Breast epithelium (tissue), 4 donors: ENCODE data around the gene HACD1. TPM values are rescaled to one million over a fixed set of nuclear protein-coding genes. Genes with fewer than 3 reads are reported as not detected.

Experiments used
- DNase-seq, 2 donors: peaks; one replicate each; pipeline ENCODE4 v3.0.0-alpha.2; 2019; ENCODE audit warnings: low spot score in 2 of 2
- H3K27ac ChIP-seq, 2 donors: fragments of 200-600 bp; sonication (generic) in 1 of 2; one replicate each; pipeline ENCODE4 v1.5.1; 2016 to 2019; ENCODE audit warnings: mild to moderate bottlenecking in 1 of 2
- H3K27me3 ChIP-seq, 2 donors: fragments of 200-600 bp; sonication (generic) in 1 of 2; one replicate each; pipeline versions ENCODE4 v1.5.1 to v1.6.0; 2017 to 2019; ENCODE audit warnings: control low read depth in 1 of 2, mild to moderate bottlenecking in 1 of 2
- H3K36me3 ChIP-seq: fragments of 200-600 bp; one replicate; pipeline ENCODE4 v1.5.1; 2019
- H3K4me1 ChIP-seq, 2 donors: fragments of 200-600 bp; sonication (generic); one replicate each; pipeline ENCODE4 v1.5.1; 2016 to 2019; ENCODE audit warnings: control low read depth in 1 of 2
- H3K4me3 ChIP-seq, 3 donors: fragments of 200-600 bp; sonication (generic); 1 replicate in 2 of 3; 2 replicates in 1 of 3; pipeline ENCODE4 v1.5.1; 2016 to 2019; ENCODE audit warnings: mild to moderate bottlenecking in 3 of 3, moderate library complexity in 2 of 3
- H3K9me3 ChIP-seq, 2 donors: fragments of 200-600 bp; sonication (generic) in 1 of 2; one replicate each; pipeline ENCODE4 v1.5.1; 2016 to 2019; ENCODE audit warnings: control low read depth in 1 of 2
- POLR2A ChIP-seq: fragments of 450-650 bp; IDR thresholded peaks from one replicate; pipeline ENCODE4 v1.6.1; 2016; ENCODE audit warnings: antibody characterized with exemption, mild to moderate bottlenecking, moderate library complexity
- POLR2AphosphoS5 ChIP-seq, 3 donors: sonication (generic); formaldehyde crosslinking; IDR thresholded peaks; one replicate each; pipeline ENCODE4 v1.6.1; 2017; ENCODE audit warnings: antibody characterized with exemption in 3 of 3
- intact Hi-C: fragments of 100-400 bp; cut with DNase I; formaldehyde crosslinking; loops from one replicate; pipeline ENCODE4 v1.15.1; 2023; ENCODE audit warnings: low total_unique reads
- total RNA-seq, 3 donors: library from RNA; depleted of rRNA; stranded (reverse); fragments of >200 nt; gene quantifications; one replicate each; pipeline ENCODE4 v1.1.0, GENCODE V29; 2016
- TF ChIP-seq, protein P1 (sequence below), 3 donors: fragments of 450-650 bp; IDR thresholded peaks; one replicate each; pipeline ENCODE4 v1.5.1; 2016 to 2017; ENCODE audit warnings: antibody characterized with exemption in 3 of 3, mild to moderate bottlenecking in 3 of 3, moderate library complexity in 3 of 3

HACD1 gene, protein sequence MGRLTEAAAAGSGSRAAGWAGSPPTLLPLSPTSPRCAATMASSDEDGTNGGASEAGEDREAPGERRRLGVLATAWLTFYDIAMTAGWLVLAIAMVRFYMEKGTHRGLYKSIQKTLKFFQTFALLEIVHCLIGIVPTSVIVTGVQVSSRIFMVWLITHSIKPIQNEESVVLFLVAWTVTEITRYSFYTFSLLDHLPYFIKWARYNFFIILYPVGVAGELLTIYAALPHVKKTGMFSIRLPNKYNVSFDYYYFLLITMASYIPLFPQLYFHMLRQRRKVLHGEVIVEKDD
- total RNA-seq = 10 to 100 TPM; 13.1 to 60.3 (median 13.2) TPM

DNA sequence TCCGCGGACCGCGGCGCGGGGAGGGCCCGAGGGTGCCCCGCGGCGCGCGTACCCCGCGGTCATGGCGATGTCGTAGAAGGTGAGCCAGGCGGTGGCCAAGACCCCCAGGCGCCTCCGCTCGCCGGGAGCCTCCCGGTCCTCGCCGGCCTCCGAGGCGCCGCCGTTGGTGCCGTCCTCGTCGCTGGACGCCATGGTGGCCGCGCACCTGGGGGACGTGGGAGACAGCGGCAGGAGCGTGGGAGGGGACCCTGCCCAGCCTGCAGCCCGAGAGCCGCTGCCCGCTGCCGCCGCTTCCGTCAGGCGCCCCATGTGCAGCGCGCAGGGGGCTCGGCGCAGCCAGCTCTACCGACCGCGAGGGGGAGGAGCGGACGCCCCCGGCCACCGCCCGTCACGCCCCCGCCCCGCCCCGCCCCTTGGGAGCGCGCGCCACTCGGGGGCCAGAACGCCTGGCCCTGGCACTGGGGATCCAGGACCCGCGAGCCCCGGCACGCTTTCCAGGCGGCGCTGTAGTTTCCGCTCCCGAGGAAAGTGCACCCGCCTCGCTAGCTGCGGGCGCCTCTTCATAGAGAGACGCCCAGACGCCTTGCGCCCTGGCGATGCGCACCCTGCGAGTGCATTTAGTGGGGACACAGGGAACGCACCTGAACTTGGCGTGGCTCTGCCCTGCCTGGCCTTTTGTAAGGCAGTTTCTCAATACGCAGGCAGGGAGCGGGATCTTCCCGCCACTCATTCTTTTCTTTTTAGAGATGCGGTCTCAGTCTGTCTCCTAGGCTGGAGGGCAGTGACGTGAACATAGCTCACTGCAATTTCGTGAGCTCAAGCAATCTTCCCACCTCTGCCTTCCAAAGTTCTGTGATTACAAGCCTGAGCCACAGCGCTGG lies at the start of gene HACD1:
Gene HACD1, minus strand, starts transcription at position 344 of the 881 bp plus-strand sequence. Its CDS starts 35 bp downstream, at position 309.
- no peak for TF ChIP-seq POLR2A
- TF ChIP-seq, protein P1, sequence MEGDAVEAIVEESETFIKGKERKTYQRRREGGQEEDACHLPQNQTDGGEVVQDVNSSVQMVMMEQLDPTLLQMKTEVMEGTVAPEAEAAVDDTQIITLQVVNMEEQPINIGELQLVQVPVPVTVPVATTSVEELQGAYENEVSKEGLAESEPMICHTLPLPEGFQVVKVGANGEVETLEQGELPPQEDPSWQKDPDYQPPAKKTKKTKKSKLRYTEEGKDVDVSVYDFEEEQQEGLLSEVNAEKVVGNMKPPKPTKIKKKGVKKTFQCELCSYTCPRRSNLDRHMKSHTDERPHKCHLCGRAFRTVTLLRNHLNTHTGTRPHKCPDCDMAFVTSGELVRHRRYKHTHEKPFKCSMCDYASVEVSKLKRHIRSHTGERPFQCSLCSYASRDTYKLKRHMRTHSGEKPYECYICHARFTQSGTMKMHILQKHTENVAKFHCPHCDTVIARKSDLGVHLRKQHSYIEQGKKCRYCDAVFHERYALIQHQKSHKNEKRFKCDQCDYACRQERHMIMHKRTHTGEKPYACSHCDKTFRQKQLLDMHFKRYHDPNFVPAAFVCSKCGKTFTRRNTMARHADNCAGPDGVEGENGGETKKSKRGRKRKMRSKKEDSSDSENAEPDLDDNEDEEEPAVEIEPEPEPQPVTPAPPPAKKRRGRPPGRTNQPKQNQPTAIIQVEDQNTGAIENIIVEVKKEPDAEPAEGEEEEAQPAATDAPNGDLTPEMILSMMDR (IDR thresholded peaks at IDR 0.05) = no peak
- DNase-seq = peak; percentile 30 to 57
- Histone ChIP-seq H3K36me3 (no peaks in the 10 kb centered on the region), H3K4me1 (no peaks in the 10 kb centered on the region), H3K27me3 (no peaks in the 10 kb centered on the region), H3K27ac (peak within 1 kb of the TSS; percentile 64 to 80), H3K9me3 (no peaks in the 10 kb centered on the region), H3K4me3 (peak within 1 kb of the TSS; percentile 71 to 88 (median 86))
- intact Hi-C loops = loop anchor here (10.0 kb wide), 1 partner anchor 118 kb away; no protein-coding TSS in a partner anchor

DNA sequence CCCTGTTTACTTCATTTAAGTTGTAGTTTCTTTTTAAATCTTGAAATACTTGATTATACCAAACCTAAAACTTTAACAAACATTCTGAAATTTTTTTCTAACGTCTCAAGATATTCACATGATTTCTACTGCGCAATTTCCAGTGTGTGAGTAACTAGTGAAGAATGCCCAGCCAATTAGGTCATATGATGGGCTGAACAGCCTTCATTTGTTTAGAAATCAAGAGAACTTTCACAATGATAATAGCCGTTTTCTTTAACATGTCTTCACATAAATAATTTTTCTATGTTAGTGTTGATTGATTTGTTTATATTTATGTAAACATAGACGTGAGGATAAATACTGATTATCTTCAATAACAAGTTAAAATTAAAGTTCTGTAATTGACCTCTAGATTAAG lies 48.6 kb upstream of the HACD1 start:
- no peak for DNase-seq
- no peaks in the 10 kb centered on the region for H3K9me3 ChIP-seq
- no peaks in the 10 kb centered on the region for H3K36me3 ChIP-seq
- no peaks in the 10 kb centered on the region for H3K4me1 ChIP-seq
- TF ChIP-seq POLR2AphosphoS5 (IDR thresholded peaks at IDR 0.05) = peak in 1 of 3 donors; percentile 58
- TF ChIP-seq, protein P1 (IDR thresholded peaks at IDR 0.05) = no peak
- intact Hi-C loops = loop anchor here (2.0 kb wide), 1 partner anchor 65 kb away; no protein-coding TSS in a partner anchor
- H3K27me3 ChIP-seq = no peaks in the 10 kb centered on the region
- H3K27ac ChIP-seq = peak overlapping the region; percentile 77 to 83
- no peak overlapping the region for H3K4me3 ChIP-seq

DNA sequence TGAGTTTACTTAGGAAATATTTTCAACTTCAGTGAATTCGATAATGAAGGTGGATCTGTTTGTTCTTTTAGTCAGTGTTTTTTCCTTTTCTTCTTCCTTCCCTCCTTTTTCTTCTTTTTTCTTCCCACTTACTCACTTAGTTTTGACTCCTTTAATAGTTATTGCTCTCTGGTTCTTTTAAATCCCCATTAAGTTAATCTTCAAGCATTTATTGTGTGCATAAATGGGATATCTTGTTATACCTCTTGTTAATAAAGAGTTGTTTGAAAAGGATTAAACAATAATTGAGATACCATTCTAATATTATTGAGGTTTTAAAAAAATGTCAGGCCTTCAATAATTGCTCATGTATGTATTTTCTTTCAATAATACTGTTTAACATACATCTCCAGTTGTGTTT lies 46.3 kb upstream of the HACD1 start:
- TF ChIP-seq POLR2A (no peak), POLR2AphosphoS5 (IDR thresholded peaks at IDR 0.05) (no peak)
- TF ChIP-seq, protein P1 (IDR thresholded peaks at IDR 0.05) = no peak
- Histone ChIP-seq H3K27ac (no peak overlapping the region), H3K4me3 (no peak overlapping the region), H3K4me1 (no peaks in the 10 kb centered on the region), H3K36me3 (no peaks in the 10 kb centered on the region), H3K9me3 (no peaks in the 10 kb centered on the region), H3K27me3 (no peaks in the 10 kb centered on the region)
- intact Hi-C loops = no loop called here
- no peak for DNase-seq

DNA sequence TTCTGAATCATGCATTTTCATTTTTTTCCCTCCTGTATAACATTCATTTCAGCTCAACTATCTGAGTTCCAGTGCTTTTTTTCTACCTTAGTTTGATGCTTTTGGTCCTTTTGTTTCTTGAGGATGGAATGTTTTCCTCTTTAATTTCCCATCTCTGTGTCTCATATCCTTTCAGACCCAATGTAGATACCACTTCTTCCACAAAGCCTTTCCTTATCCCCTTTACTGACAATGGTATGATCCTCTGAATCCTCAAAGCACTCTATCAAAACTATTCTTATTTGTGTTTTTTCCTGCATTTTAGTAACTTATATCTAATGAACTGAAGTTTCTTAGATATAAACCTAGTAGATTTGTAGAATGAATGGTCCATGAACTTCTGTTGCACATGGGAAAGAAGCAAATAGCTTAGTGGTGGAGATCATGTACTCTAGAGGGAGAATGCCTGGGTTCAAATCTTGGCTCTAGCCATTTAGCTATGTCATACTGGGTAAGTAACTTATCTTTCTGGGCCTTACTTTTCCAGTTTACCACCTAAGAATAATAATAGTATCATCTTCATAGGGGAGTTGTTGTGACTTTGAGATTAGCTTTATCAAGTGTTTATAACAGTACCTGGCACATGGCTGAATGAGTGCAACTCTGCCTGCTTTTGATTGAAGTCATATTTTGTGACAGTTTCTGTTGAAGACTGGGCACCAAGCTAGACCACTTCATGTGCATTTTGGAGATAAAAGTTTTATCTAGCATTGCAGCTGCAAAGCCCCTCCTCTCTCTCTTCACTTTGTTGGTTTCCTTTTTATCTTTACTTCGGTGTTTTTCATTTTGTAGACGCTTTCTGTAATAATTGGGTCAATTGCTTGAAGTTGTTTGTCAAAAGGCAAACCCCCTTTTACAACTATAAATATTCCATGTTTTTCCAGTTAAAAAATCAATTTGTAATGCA lies 45.3 kb upstream of the HACD1 start:
- H3K36me3 ChIP-seq = no peaks in the 10 kb centered on the region
- no peaks in the 10 kb centered on the region for H3K4me1 ChIP-seq
- intact Hi-C loops = no loop called here
- peaks cover 0 to 6% of the 10 kb centered on the region in 2 donors for H3K9me3 ChIP-seq
- no peak overlapping the region for H3K4me3 ChIP-seq
- no peak for DNase-seq
- no peaks in the 10 kb centered on the region for H3K27me3 ChIP-seq
- H3K27ac ChIP-seq = no peak overlapping the region
- no peak for TF ChIP-seq POLR2A
- TF ChIP-seq, protein P1 (IDR thresholded peaks at IDR 0.05) = no peak
- no peak for TF ChIP-seq POLR2AphosphoS5 (IDR thresholded peaks at IDR 0.05)
